HG02981 (cell line): ENCODE measurements around the gene TARM1.
"Not testable (repeated sequence)": the region's sequence is repeated elsewhere in the genome, so short reads cannot be mapped to it uniquely, and the experiment has no call there.

Experiments
- ATAC-seq: cut with Tn5 transposase; IDR thresholded peaks from one replicate; pipeline ENCODE4 v1.9.1; 2021; ENCODE audit warnings: mild to moderate bottlenecking, moderate library complexity; ENCODE audit not compliant: unreplicated experiment

Gene TARM1

GRCh38 chr19:54100561-54100960 lies 19.4 kb upstream of the TARM1 start, which contains the start of gene OSCAR:
Gene OSCAR (minus strand): TSS chr19:54100803. CDS start chr19:54100792, 11 bp downstream.
- ATAC-seq = no peak

- not testable (repeated sequence) for ATAC-seq
Measured at GRCh38 chr19:54099903-54100255, 18.7 kb upstream of the TARM1 start.

GRCh38 chr19:54099190-54099902 lies 18.2 kb upstream of the TARM1 start:
- ATAC-seq = no peak

- no peak for ATAC-seq
Measured at GRCh38 chr19:54096617-54097106, 15.5 kb upstream of the TARM1 start.

GRCh38 chr19:54095859-54096616 lies 14.9 kb upstream of the TARM1 start:
- not testable (repeated sequence) for ATAC-seq

GRCh38 chr19:54095136-54095858 lies 14.1 kb upstream of the TARM1 start:
- ATAC-seq = no peak

- ATAC-seq = no peak
Measured at GRCh38 chr19:54094426-54095000, 13.3 kb upstream of the TARM1 start.

- no peak for ATAC-seq
Measured at GRCh38 chr19:54084410-54084809, 3.2 kb upstream of the TARM1 start.

- no peak for ATAC-seq
Measured at GRCh38 chr19:54077334-54077733, 3.8 kb downstream of the TARM1 start.

GRCh38 chr19:54074851-54075250 lies 6.3 kb downstream of the TARM1 start:
- no peak for ATAC-seq

GRCh38 chr19:54073829-54074228 lies 7.3 kb downstream of the TARM1 start:
- ATAC-seq = no peak

- no peak for ATAC-seq
Measured at GRCh38 chr19:54069470-54069869, 11.7 kb downstream of the TARM1 start.

GRCh38 chr19:54063350-54064116 lies 17.6 kb downstream of the TARM1 start, which contains the start of gene VSTM1:
Gene VSTM1 (minus strand): TSS chr19:54063897. CDS start chr19:54063777, 120 bp downstream.
- no peak for ATAC-seq

- no peak for ATAC-seq
Measured at GRCh38 chr19:54062643-54063042, 18.5 kb downstream of the TARM1 start.

GRCh38 chr19:54047616-54048015 lies 33.5 kb downstream of the TARM1 start:
- no peak for ATAC-seq

- no peak for ATAC-seq
Measured at GRCh38 chr19:54045771-54046170, 35.4 kb downstream of the TARM1 start.

GRCh38 chr19:54042989-54043388 lies 38.2 kb downstream of the TARM1 start:
- ATAC-seq = no peak

GRCh38 chr19:54041969-54042606 lies 39.1 kb downstream of the TARM1 start:
- ATAC-seq = no peak

- ATAC-seq = no peak
Measured at GRCh38 chr19:54040003-54040402, 41.2 kb downstream of the TARM1 start.

GRCh38 chr19:54036542-54036941 lies 44.6 kb downstream of the TARM1 start:
- ATAC-seq = not testable (repeated sequence)
